ENCODE results near the gene MEIKIN. TPM values are rescaled to one million over a fixed set of nuclear protein-coding genes. Genes with fewer than 3 reads are reported as not detected.

MEIKIN gene
- total and polyA plus RNA-seq, 2 of the 8 experiments (the other 6 are each of a cell fraction or from before 2014, with no cell fraction given), result not detected

DNA sequence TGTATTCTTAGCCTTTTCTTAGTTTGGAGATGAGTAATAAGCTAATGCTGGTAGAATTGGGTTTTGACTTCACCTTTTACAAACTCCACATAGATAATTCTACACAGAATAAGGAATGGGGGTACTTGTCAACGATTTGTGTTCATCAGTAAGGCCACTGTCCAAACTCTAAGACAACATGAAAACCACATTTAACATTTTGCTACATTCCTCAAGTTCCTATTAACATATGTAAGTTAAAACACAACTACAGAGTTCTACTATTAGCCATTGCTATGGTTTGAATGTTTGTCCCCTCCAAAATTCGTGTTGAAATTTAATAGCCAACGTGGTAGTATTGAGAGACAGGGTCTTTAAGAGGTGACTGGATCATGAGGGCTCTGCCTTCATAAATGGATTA is 31.9 kb downstream of the MEIKIN start:
- Histone ChIP-seq H3K4ac (replicated peaks; ENCODE audit: insufficient read length, low read depth, low read length) (no peak overlapping the region), H3K9me3 (ENCODE audit: insufficient read depth in 2 of 2, low read depth in 1 of 2, low read length in 1 of 2) (no peaks in the 10 kb centered on the region), H3K4me3 (ENCODE audit: extremely low read depth in 1 of 4, insufficient read depth in 2 of 4, low read depth in 3 of 4, low read length in 4 of 4) (no peak overlapping the region), H4K20me1 (replicated peaks in 1 of 2; ENCODE audit: control insufficient read depth in 1 of 2, insufficient read depth in 2 of 2, low read length in 2 of 2) (no peaks in the 10 kb centered on the region), H2AK5ac (ENCODE audit: low read depth, low read length) (no peak overlapping the region), H3K27me3 (replicated peaks in 1 of 4; ENCODE audit: control insufficient read depth in 3 of 4, extremely low read depth in 1 of 4, insufficient read depth in 3 of 4, low read length in 3 of 4) (no peaks in the 10 kb centered on the region), H3K36me3 (ENCODE audit: control insufficient read depth in 2 of 4, insufficient read depth in 4 of 4, low read length in 3 of 4) (no peaks in the 10 kb centered on the region), H3K27ac (ENCODE audit: low read depth, low read length) (no peak overlapping the region), H2BK15ac (ENCODE audit: low read length) (no peak overlapping the region), H3K4me2 (ENCODE audit: insufficient read depth in 1 of 2, low read depth in 2 of 2, low read length in 2 of 2) (no peak overlapping the region), H2BK20ac (ENCODE audit: low read length) (no peak overlapping the region), H3K9ac (replicated peaks in 1 of 4; ENCODE audit: extremely low read depth in 1 of 4, low read depth in 3 of 4, low read length in 3 of 4) (no peak overlapping the region), H3K18ac (ENCODE audit: extremely low read depth, low read length) (no peak overlapping the region), H3K14ac (ENCODE audit: insufficient read length) (no peak overlapping the region), H3K79me1 (ENCODE audit: low read depth, low read length) (no peaks in the 10 kb centered on the region), H3K79me2 (ENCODE audit: control insufficient read depth in 1 of 2, insufficient read depth in 2 of 2, low read length in 2 of 2) (no peaks in the 10 kb centered on the region), H2BK120ac (replicated peaks; ENCODE audit: low read depth, low read length) (no peak overlapping the region), H3K23ac (ENCODE audit: insufficient read length) (no peak overlapping the region), H4K91ac (replicated peaks; ENCODE audit: insufficient read length, low read length) (no peak overlapping the region), H3K56ac (replicated peaks; ENCODE audit: insufficient read length, low read depth, low read length) (no peak overlapping the region), H2AFZ (ENCODE audit: low read length) (no peak overlapping the region), H4K8ac (ENCODE audit: extremely low read depth, insufficient read depth, low read length) (no peak overlapping the region), H3K4me1 (replicated peaks in 1 of 4; ENCODE audit: control insufficient read depth in 3 of 4, insufficient read depth in 4 of 4, low read length in 3 of 4) (no peaks in the 10 kb centered on the region), H3K23me2 (ENCODE audit: low read depth, low read length) (no peaks in the 10 kb centered on the region), H4K5ac (ENCODE audit: insufficient read length, low read depth, low read length) (no peak overlapping the region), H2BK12ac (ENCODE audit: low read depth, low read length) (no peak overlapping the region), H2BK5ac (ENCODE audit: low read depth, low read length) (no peak overlapping the region)
- FAIRE-seq (no peak), DNase-seq (ENCODE audit: low read depth in 1 of 2, low spot score in 2 of 2) (no peak)
- POLR2A ChIA-PET (ENCODE audit: partially characterized antibody), result no interaction called here
- 86% methylated on average over 3 of the region's 3 CpGs; no CpG with 5 or more reads in 1 of the 2 experiments for WGBS, 2 experiments (ENCODE audit: extremely low coverage in 1 of 2, insufficient coverage in 1 of 2, insufficient read length in 1 of 2, insufficient replicate concordance in 2 of 2, low coverage in 1 of 2, low lambda C conversion rate in 2 of 2, missing lambda C conversion rate in 1 of 2)
- CTCF ChIA-PET (ENCODE audit: partially characterized antibody), result interaction anchor here (1.4 to 2.2 kb wide), 2 partner anchors 33 to 35 kb away, joined by 3 to 8 read pairs; no protein-coding TSS in a partner anchor
- TF ChIP-seq CTCF (IDR thresholded peaks at IDR 0.05; ENCODE audit: control extremely low read depth in 1 of 3, insufficient read depth in 1 of 3, low read depth in 1 of 3, low read length in 3 of 3) (no peak), KDM5A (IDR thresholded peaks at IDR 0.05; ENCODE audit: low read length) (no peak), JUND (IDR thresholded peaks at IDR 0.05; ENCODE audit: low read length) (no peak), EP300 (IDR thresholded peaks at IDR 0.05; ENCODE audit: borderline replicate concordance in 1 of 2, low read depth in 2 of 2, low read length in 2 of 2) (no peak), NRF1 (IDR thresholded peaks at IDR 0.05; ENCODE audit: low read depth, low read length) (no peak), CBX8 (IDR thresholded peaks at IDR 0.05; ENCODE audit: borderline replicate concordance, low read depth, low read length) (no peak)
